Measurements from ENCODE around the gene DYRK2. TPM values are rescaled to one million over a fixed set of nuclear protein-coding genes. Genes with fewer than 3 reads are reported as not detected.

The DYRK2 gene
- total RNA-seq, 6 experiments from 2014 or later, result 30.4 to 40.1 (median 31.6) TPM

- Mint-ChIP-seq H3K4me1 (ENCODE audit: low read depth) (peaks cover 18% of the 10 kb centered on the region), H3K4me3 (no peak overlapping the region), H3K9me3 (no peaks in the 10 kb centered on the region), H3K36me3 (ENCODE audit: low read depth) (peaks cover 8% of the 10 kb centered on the region), H3K27ac (peak overlapping the region; percentile 66), H3K27me3 (ENCODE audit: insufficient read depth) (peaks cover 3% of the 10 kb centered on the region)
- peak; percentile 67 for DNase-seq
- no peak for TF ChIP-seq CTCF (IDR thresholded peaks at IDR 0.05)
These were observed 2.9 kb upstream of the DYRK2 start for GRCh38 chr12:67645601-67646000.

- H3K27ac Mint-ChIP-seq, result peak overlapping the region; percentile 97; the same call in 1 of the 2 replicates
- peaks cover 30% of the 10 kb centered on the region for H3K4me1 Mint-ChIP-seq (ENCODE audit: low read depth)
- H3K36me3 Mint-ChIP-seq (ENCODE audit: low read depth), result peaks cover 20% of the 10 kb centered on the region
- H3K27me3 Mint-ChIP-seq (ENCODE audit: insufficient read depth), result peaks cover 3% of the 10 kb centered on the region
- no peak overlapping the region for H3K4me3 Mint-ChIP-seq
- H3K9me3 Mint-ChIP-seq, result no peaks in the 10 kb centered on the region
- TF ChIP-seq CTCF (IDR thresholded peaks at IDR 0.05), result no peak
- DNase-seq, result no peak
These were observed 1.8 kb upstream of the DYRK2 start for GRCh38 chr12:67646775-67647174.

- Mint-ChIP-seq H3K4me1 (ENCODE audit: low read depth) (peaks cover 35% of the 10 kb centered on the region), H3K9me3 (no peaks in the 10 kb centered on the region), H3K27me3 (ENCODE audit: insufficient read depth) (peaks cover 3% of the 10 kb centered on the region), H3K4me3 (peak overlapping the region; percentile 92), H3K36me3 (ENCODE audit: low read depth) (peaks cover 20% of the 10 kb centered on the region), H3K27ac (peak overlapping the region; percentile 97)
- DNase-seq, result no peak
- TF ChIP-seq CTCF (IDR thresholded peaks at IDR 0.05), result no peak
These were observed 1.3 kb upstream of the DYRK2 start for GRCh38 chr12:67647181-67647798.

- peaks cover 20% of the 10 kb centered on the region for H3K36me3 Mint-ChIP-seq (ENCODE audit: low read depth)
- DNase-seq, result peak; percentile 90
- peaks cover 39% of the 10 kb centered on the region for H3K4me1 Mint-ChIP-seq (ENCODE audit: low read depth)
- peak overlapping the region; percentile 92 for H3K4me3 Mint-ChIP-seq
- H3K9me3 Mint-ChIP-seq, result no peaks in the 10 kb centered on the region
- H3K27ac Mint-ChIP-seq, result peak overlapping the region; percentile 97
- peak; percentile 57 for TF ChIP-seq CTCF (IDR thresholded peaks at IDR 0.05)
- H3K27me3 Mint-ChIP-seq (ENCODE audit: insufficient read depth), result peaks cover 3% of the 10 kb centered on the region
These were observed 585 bp upstream of the DYRK2 start for GRCh38 chr12:67647799-67648520.

GRCh38 chr12:67649261-67649569 lies 670 bp downstream of the DYRK2 start:
- Mint-ChIP-seq H3K27ac (no peak overlapping the region), H3K27me3 (ENCODE audit: insufficient read depth) (peaks cover 3% of the 10 kb centered on the region), H3K4me1 (ENCODE audit: low read depth) (peaks cover 51% of the 10 kb centered on the region), H3K4me3 (peak overlapping the region; percentile 98), H3K36me3 (ENCODE audit: low read depth) (peaks cover 32% of the 10 kb centered on the region), H3K9me3 (no peaks in the 10 kb centered on the region)
- TF ChIP-seq CTCF (IDR thresholded peaks at IDR 0.05), result no peak
- DNase-seq, result no peak
